Measurements from ENCODE around the gene BRINP2. TPM values are rescaled to one million over a fixed set of nuclear protein-coding genes. Genes with fewer than 3 reads are reported as not detected.

BRINP2 gene
- polyA plus RNA-seq, 1 donor (not counting 4 experiments of a cell fraction or from before 2014, with no cell fraction given) = not detected

DNA sequence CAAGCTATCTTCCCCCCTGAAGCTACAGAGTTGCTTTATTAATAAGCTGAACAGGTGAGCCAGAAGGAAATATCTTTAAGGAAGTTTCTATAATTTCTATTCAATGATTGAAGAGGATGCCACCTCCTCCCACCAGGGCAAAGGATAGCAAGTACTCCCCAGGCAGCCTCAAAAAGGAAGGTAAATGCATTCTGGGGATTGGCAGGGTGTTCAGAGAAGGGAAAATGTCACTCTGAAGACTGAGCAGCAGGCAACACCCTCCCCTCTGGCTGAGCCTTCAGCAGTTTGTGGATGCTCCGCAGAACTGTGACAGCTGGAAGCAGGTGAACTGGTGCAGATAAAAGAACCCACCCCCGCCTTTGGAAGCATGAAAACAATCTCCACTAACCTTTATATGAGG lies 140.8 kb downstream of the BRINP2 start:
- H3K9ac ChIP-seq (ENCODE audit: control insufficient read depth, extremely low read depth, insufficient read depth, low read length) = no peak overlapping the region
- H3K27ac ChIP-seq (ENCODE audit: control insufficient read depth, insufficient read depth, low read length) = no peak overlapping the region
- DNase-seq (ENCODE audit: low read depth, low spot score) = no peak
- H3K4me2 ChIP-seq (ENCODE audit: control insufficient read depth, extremely low read depth, insufficient read depth, low read depth, low read length) = no peak overlapping the region
- H3K36me3 ChIP-seq (ENCODE audit: control insufficient read depth in 2 of 2, extremely low read depth in 1 of 2, insufficient read depth in 2 of 2, low read length in 2 of 2) = no peaks in the 10 kb centered on the region
- TF ChIP-seq, protein P1, sequence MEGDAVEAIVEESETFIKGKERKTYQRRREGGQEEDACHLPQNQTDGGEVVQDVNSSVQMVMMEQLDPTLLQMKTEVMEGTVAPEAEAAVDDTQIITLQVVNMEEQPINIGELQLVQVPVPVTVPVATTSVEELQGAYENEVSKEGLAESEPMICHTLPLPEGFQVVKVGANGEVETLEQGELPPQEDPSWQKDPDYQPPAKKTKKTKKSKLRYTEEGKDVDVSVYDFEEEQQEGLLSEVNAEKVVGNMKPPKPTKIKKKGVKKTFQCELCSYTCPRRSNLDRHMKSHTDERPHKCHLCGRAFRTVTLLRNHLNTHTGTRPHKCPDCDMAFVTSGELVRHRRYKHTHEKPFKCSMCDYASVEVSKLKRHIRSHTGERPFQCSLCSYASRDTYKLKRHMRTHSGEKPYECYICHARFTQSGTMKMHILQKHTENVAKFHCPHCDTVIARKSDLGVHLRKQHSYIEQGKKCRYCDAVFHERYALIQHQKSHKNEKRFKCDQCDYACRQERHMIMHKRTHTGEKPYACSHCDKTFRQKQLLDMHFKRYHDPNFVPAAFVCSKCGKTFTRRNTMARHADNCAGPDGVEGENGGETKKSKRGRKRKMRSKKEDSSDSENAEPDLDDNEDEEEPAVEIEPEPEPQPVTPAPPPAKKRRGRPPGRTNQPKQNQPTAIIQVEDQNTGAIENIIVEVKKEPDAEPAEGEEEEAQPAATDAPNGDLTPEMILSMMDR (optimal IDR thresholded peaks at IDR 0.05 in 1 of 3, IDR thresholded peaks at IDR 0.05 in 1 of 3, conservative IDR thresholded peaks at IDR 0.05 in 1 of 3; ENCODE audit: extremely low read depth in 1 of 3, insufficient read depth in 2 of 3, low read length in 3 of 3) = no peak
- no peak for TF ChIP-seq EZH2 (IDR thresholded peaks at IDR 0.05; ENCODE audit: low read length)
- H3K9me1 ChIP-seq (ENCODE audit: control insufficient read depth, extremely low read depth, insufficient read depth, low read length) = no peaks in the 10 kb centered on the region
- no peaks in the 10 kb centered on the region for H4K20me1 ChIP-seq (ENCODE audit: control insufficient read depth, extremely low read depth, insufficient read depth, low read length)
- H3K9me3 ChIP-seq (ENCODE audit: control insufficient read depth, low read depth, low read length) = no peaks in the 10 kb centered on the region
- dilution Hi-C loops (cut with MboI; ENCODE audit: extremely low pct_ligation_motif_present, low sequenced_read_pairs) = no loop called here
- no peak for FAIRE-seq
- H3K27me3 ChIP-seq (ENCODE audit: control insufficient read depth, extremely low read depth, insufficient read depth, low read length) = no peaks in the 10 kb centered on the region
- H3K4me3 ChIP-seq (ENCODE audit: control insufficient read depth in 2 of 3, extremely low read depth in 1 of 3, insufficient read depth in 2 of 3, low read depth in 1 of 3, low read length in 3 of 3) = no peak overlapping the region
- H3K4me1 ChIP-seq (ENCODE audit: control insufficient read depth, extremely low read depth, insufficient read depth, low read length) = peaks cover 36% of the 10 kb centered on the region
- no peaks in the 10 kb centered on the region for H3K79me2 ChIP-seq (ENCODE audit: control insufficient read depth, insufficient read depth, low read length)
- no peak overlapping the region for H2AFZ ChIP-seq (ENCODE audit: control insufficient read depth, low read length)

DNA sequence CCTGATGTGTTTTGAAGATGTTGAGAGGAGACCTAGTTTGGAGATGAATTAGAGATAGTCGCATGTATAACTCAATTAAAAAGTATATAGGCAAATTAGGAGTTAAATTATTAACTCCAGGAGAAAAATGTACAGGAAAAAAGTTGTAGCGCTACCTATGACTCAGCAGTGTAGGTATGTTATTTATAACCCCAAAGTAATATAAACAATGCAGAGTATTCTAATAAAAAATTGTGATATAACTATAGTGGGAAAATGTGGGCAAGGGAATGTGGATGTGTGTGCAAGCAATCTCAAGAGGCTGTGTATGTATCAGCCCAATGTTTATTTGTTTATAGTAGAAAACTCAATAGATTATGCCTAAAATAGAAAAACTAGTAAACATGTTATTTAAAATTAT lies 144.5 kb downstream of the BRINP2 start:
- H3K27ac ChIP-seq (ENCODE audit: control insufficient read depth, insufficient read depth, low read length) = no peak overlapping the region
- dilution Hi-C loops (cut with MboI; ENCODE audit: extremely low pct_ligation_motif_present, low sequenced_read_pairs) = no loop called here
- H3K4me3 ChIP-seq (ENCODE audit: control insufficient read depth in 2 of 3, extremely low read depth in 1 of 3, insufficient read depth in 2 of 3, low read depth in 1 of 3, low read length in 3 of 3) = peak overlapping the region in 1 of 3 experiments; percentile 30
- no peaks in the 10 kb centered on the region for H3K9me3 ChIP-seq (ENCODE audit: control insufficient read depth, low read depth, low read length)
- peaks cover 17% of the 10 kb centered on the region for H3K4me1 ChIP-seq (ENCODE audit: control insufficient read depth, extremely low read depth, insufficient read depth, low read length)
- TF ChIP-seq, protein P1 (optimal IDR thresholded peaks at IDR 0.05 in 1 of 3, IDR thresholded peaks at IDR 0.05 in 1 of 3, conservative IDR thresholded peaks at IDR 0.05 in 1 of 3; ENCODE audit: extremely low read depth in 1 of 3, insufficient read depth in 2 of 3, low read length in 3 of 3) = no peak
- TF ChIP-seq EZH2 (IDR thresholded peaks at IDR 0.05; ENCODE audit: low read length) = no peak
- H3K4me2 ChIP-seq (ENCODE audit: control insufficient read depth, extremely low read depth, insufficient read depth, low read depth, low read length) = peak overlapping the region; percentile 69
- no peaks in the 10 kb centered on the region for H4K20me1 ChIP-seq (ENCODE audit: control insufficient read depth, extremely low read depth, insufficient read depth, low read length)
- no peaks in the 10 kb centered on the region for H3K79me2 ChIP-seq (ENCODE audit: control insufficient read depth, insufficient read depth, low read length)
- FAIRE-seq = peak; percentile 48
- DNase-seq (ENCODE audit: low read depth, low spot score) = no peak
- no peaks in the 10 kb centered on the region for H3K9me1 ChIP-seq (ENCODE audit: control insufficient read depth, extremely low read depth, insufficient read depth, low read length)
- H2AFZ ChIP-seq (ENCODE audit: control insufficient read depth, low read length) = peak overlapping the region; percentile 32
- H3K9ac ChIP-seq (ENCODE audit: control insufficient read depth, extremely low read depth, insufficient read depth, low read length) = no peak overlapping the region
- H3K36me3 ChIP-seq (ENCODE audit: control insufficient read depth in 2 of 2, extremely low read depth in 1 of 2, insufficient read depth in 2 of 2, low read length in 2 of 2) = no peaks in the 10 kb centered on the region
- no peaks in the 10 kb centered on the region for H3K27me3 ChIP-seq (ENCODE audit: control insufficient read depth, extremely low read depth, insufficient read depth, low read length)

Data from keratinocyte (primary cell).